Vagina (tissue), 2 donors: Measurements from ENCODE around the gene C6orf62. TPM values are rescaled to one million over a fixed set of nuclear protein-coding genes. Genes with fewer than 3 reads are reported as not detected.
"Not testable (repeated sequence)": the region's sequence is repeated elsewhere in the genome, so short reads cannot be mapped to it uniquely, and the experiment has no call there.

Experiments used
- DNase-seq, 2 donors: peaks; one replicate each; pipeline ENCODE4 v3.0.0-alpha.2; 2017; ENCODE audit errors: extremely low spot score in 2 of 2
- H3K27ac ChIP-seq: fragments of 200-600 bp; sonication (generic); one replicate; pipeline ENCODE4 v1.5.1; 2019
- H3K27me3 ChIP-seq: fragments of 200-600 bp; sonication (generic); one replicate; pipeline ENCODE4 v1.5.1; 2019
- H3K36me3 ChIP-seq, 2 donors: fragments of 200-600 bp; sonication (generic); one replicate each; pipeline ENCODE4 v1.5.1; 2017 to 2019
- H3K4me1 ChIP-seq: fragments of 200-600 bp; sonication (generic); one replicate; pipeline ENCODE4 v1.5.1; 2019
- H3K4me3 ChIP-seq, 2 donors: fragments of 200-600 bp; sonication (generic); 1 replicate in 1 of 2; 2 replicates in 1 of 2; pipeline ENCODE4 v1.5.1; 2016 to 2019
- H3K9me3 ChIP-seq: fragments of 200-600 bp; sonication (generic); one replicate; pipeline ENCODE4 v1.5.1; 2019
- CTCF ChIP-seq, 3 experiments: fragments of 450-650 bp in 2 of 3; fragments of 200-600 bp in 1 of 3; sonication (generic) in 1 of 3; IDR thresholded peaks; one replicate each; pipeline ENCODE4 v1.5.1; 2017 to 2019; ENCODE audit warnings: antibody characterized with exemption in 3 of 3, mild to moderate bottlenecking in 2 of 3, moderate library complexity in 2 of 3
- POLR2A ChIP-seq, 2 donors: fragments of 450-650 bp; IDR thresholded peaks; one replicate each; pipeline ENCODE4 v1.6.1; 2017; ENCODE audit warnings: antibody characterized with exemption in 2 of 2, mild to moderate bottlenecking in 2 of 2, moderate library complexity in 2 of 2
- POLR2AphosphoS5 ChIP-seq, 2 donors: sonication (generic); formaldehyde crosslinking; IDR thresholded peaks; one replicate each; pipeline ENCODE4 v1.9.0; 2017; ENCODE audit warnings: antibody characterized with exemption in 2 of 2, mild to moderate bottlenecking in 2 of 2, low read depth in 1 of 2; ENCODE audit not compliant: insufficient read depth in 1 of 2
- intact Hi-C: fragments of 100-400 bp; cut with DNase I; formaldehyde crosslinking; loops from one replicate; pipeline ENCODE4 v1.15.1; 2023
- total RNA-seq: library from RNA; depleted of rRNA; stranded (reverse); fragments of >200 nt; gene quantifications from one replicate; pipeline ENCODE4 v1.2.3, GENCODE V29; 2016

The C6orf62 gene
- total RNA-seq, 1 donor from 2014 or later, result 45.2 TPM

GRCh38 chr6:24695635-24696034 is 23.3 kb downstream of the C6orf62 start:
- DNase-seq, H3K27ac ChIP-seq, H3K4me3 ChIP-seq, H3K27me3 ChIP-seq, H3K9me3 ChIP-seq, H3K36me3 ChIP-seq, H3K4me1 ChIP-seq: not testable (repeated sequence)
- intact Hi-C loops, result loop anchor here (2.0 kb wide), 1 partner anchor 115 kb away; no protein-coding TSS in a partner anchor
- peak in 2 of 3 experiments; percentile 22 to 59 for TF ChIP-seq CTCF (IDR thresholded peaks at IDR 0.05)

GRCh38 chr6:24694198-24694597 is 24.8 kb downstream of the C6orf62 start:
- Histone ChIP-seq H3K27ac (no peak overlapping the region), H3K4me3 (no peak overlapping the region), H3K9me3 (no peaks in the 10 kb centered on the region), H3K4me1 (no peaks in the 10 kb centered on the region), H3K36me3 (no peaks in the 10 kb centered on the region), H3K27me3 (no peaks in the 10 kb centered on the region)
- intact Hi-C loops, result loop anchor here (2.0 kb wide), 1 partner anchor 113 kb away; no protein-coding TSS in a partner anchor
- TF ChIP-seq POLR2A (IDR thresholded peaks at IDR 0.05), result no peak
- no peak for TF ChIP-seq POLR2AphosphoS5 (IDR thresholded peaks at IDR 0.05; ENCODE audit: insufficient read depth in 1 of 2, low read depth in 1 of 2)
- no peak for TF ChIP-seq CTCF (IDR thresholded peaks at IDR 0.05)
- no peak for DNase-seq

GRCh38 chr6:24692848-24693592 is 25.9 kb downstream of the C6orf62 start:
- Histone ChIP-seq H3K9me3 (no peaks in the 10 kb centered on the region), H3K27me3 (no peaks in the 10 kb centered on the region), H3K4me1 (no peaks in the 10 kb centered on the region), H3K4me3 (no peak overlapping the region), H3K27ac (no peak overlapping the region), H3K36me3 (no peaks in the 10 kb centered on the region)
- DNase-seq, result no peak
- intact Hi-C loops, result no loop called here
- TF ChIP-seq POLR2A (IDR thresholded peaks at IDR 0.05) (no peak), POLR2AphosphoS5 (IDR thresholded peaks at IDR 0.05; ENCODE audit: insufficient read depth in 1 of 2, low read depth in 1 of 2) (no peak), CTCF (IDR thresholded peaks at IDR 0.05) (no peak)

- Histone ChIP-seq H3K4me1 (no peaks in the 10 kb centered on the region), H3K36me3 (no peaks in the 10 kb centered on the region), H3K27me3 (no peaks in the 10 kb centered on the region), H3K4me3 (no peak overlapping the region), H3K9me3 (no peaks in the 10 kb centered on the region), H3K27ac (no peak overlapping the region)
- no peak for DNase-seq
- intact Hi-C loops, result no loop called here
- TF ChIP-seq POLR2A (IDR thresholded peaks at IDR 0.05), result no peak
These were observed 26.5 kb downstream of the C6orf62 start for GRCh38 chr6:24692415-24692814.

GRCh38 chr6:24692003-24692402 is 27.0 kb downstream of the C6orf62 start:
- no peaks in the 10 kb centered on the region for H3K36me3 ChIP-seq
- no peaks in the 10 kb centered on the region for H3K9me3 ChIP-seq
- H3K27me3 ChIP-seq, result no peaks in the 10 kb centered on the region
- intact Hi-C loops, result no loop called here
- no peak for TF ChIP-seq POLR2AphosphoS5 (IDR thresholded peaks at IDR 0.05; ENCODE audit: insufficient read depth in 1 of 2, low read depth in 1 of 2)
- no peak overlapping the region for H3K4me3 ChIP-seq
- H3K27ac ChIP-seq, result no peak overlapping the region
- DNase-seq, result no peak
- no peaks in the 10 kb centered on the region for H3K4me1 ChIP-seq

- H3K4me1 ChIP-seq, result no peaks in the 10 kb centered on the region
- DNase-seq, result no peak
- no peak overlapping the region for H3K4me3 ChIP-seq
- intact Hi-C loops, result no loop called here
- TF ChIP-seq POLR2A (IDR thresholded peaks at IDR 0.05) (no peak), CTCF (IDR thresholded peaks at IDR 0.05) (no peak), POLR2AphosphoS5 (IDR thresholded peaks at IDR 0.05; ENCODE audit: insufficient read depth in 1 of 2, low read depth in 1 of 2) (no peak)
- H3K9me3 ChIP-seq, result no peaks in the 10 kb centered on the region
- H3K27ac ChIP-seq, result no peak overlapping the region
- no peaks in the 10 kb centered on the region for H3K36me3 ChIP-seq
- H3K27me3 ChIP-seq, result no peaks in the 10 kb centered on the region
These were observed 27.4 kb downstream of the C6orf62 start for GRCh38 chr6:24691550-24691949.
